A673 (cell line): Measurements from ENCODE around the gene SDR9C7. TPM values are rescaled to one million over a fixed set of nuclear protein-coding genes. Genes with fewer than 3 reads are reported as not detected.

Experiments used
- BruUV-seq: library from RNA; stranded (reverse); fragments of 400-500 nt; replicated peaks from 2 replicates; lab custom pipeline; 2021; lab: Mats Ljungman, UMichigan
- CTCF ChIA-PET: fragments of 300-600 bp; sonication (Branson Sonifier 250); formaldehyde crosslinking; loops from one replicate; lab custom pipeline; 2022; ENCODE audit warnings: antibody characterized with exemption; lab: Charles Lee
- POLR2A ChIA-PET: fragments of 300-600 bp; sonication (Branson Sonifier 250); formaldehyde crosslinking; loops from one replicate; lab custom pipeline; 2022; ENCODE audit warnings: antibody characterized with exemption; ENCODE audit not compliant: low non-redundant PET; lab: Charles Lee
- DNase-seq: peaks from one replicate; pipeline ENCODE4 v3.0.0-alpha.2; 2015; ENCODE audit warnings: low spot score
- H3K27ac ChIP-seq: fragments of 200-600 bp; sonication (generic); 2 replicates; pipeline ENCODE4 v1.5.1; 2016; ENCODE audit warnings: mixed run types, low read depth, mild to moderate bottlenecking, mixed read lengths, antibody characterized with exemption, low read length; ENCODE audit not compliant: poor library complexity, severe bottlenecking
- H3K27me3 ChIP-seq: fragments of 200-600 bp; sonication (generic); replicated peaks from 2 replicates; pipeline ENCODE4 v1.6.1; 2017; ENCODE audit warnings: mixed run types, low read depth, mild to moderate bottlenecking, mixed read lengths, antibody characterized with exemption, low read length; ENCODE audit not compliant: insufficient read depth, poor library complexity
- H3K36me3 ChIP-seq: fragments of 200-600 bp; sonication (generic); 2 replicates; pipeline ENCODE4 v1.6.1; 2016; ENCODE audit warnings: mixed run types, mild to moderate bottlenecking, mixed read lengths, antibody characterized with exemption, low read length; ENCODE audit not compliant: insufficient read depth, poor library complexity, severe bottlenecking
- H3K4me1 ChIP-seq: fragments of 200-600 bp; sonication (generic); 2 replicates; pipeline ENCODE4 v1.6.1; 2017; ENCODE audit warnings: mixed run types, mild to moderate bottlenecking, mixed read lengths, antibody characterized with exemption, low read length; ENCODE audit not compliant: insufficient read depth, poor library complexity, severe bottlenecking
- H3K4me3 ChIP-seq: fragments of 200-600 bp; sonication (generic); 2 replicates; pipeline ENCODE4 v1.5.1; 2016; ENCODE audit warnings: low read depth, mixed run types, mild to moderate bottlenecking, mixed read lengths, low read length; ENCODE audit not compliant: poor library complexity, severe bottlenecking
- H3K9me3 ChIP-seq: fragments of 200-600 bp; sonication (generic); 2 replicates; pipeline ENCODE4 v1.6.1; 2016; ENCODE audit warnings: mixed run types, low read depth, mild to moderate bottlenecking, mixed read lengths, antibody characterized with exemption, low read length; ENCODE audit not compliant: poor library complexity, severe bottlenecking
- EZH2 ChIP-seq: fragments of 200-600 bp; sonication (generic); IDR thresholded peaks from 2 replicates; pipeline ENCODE4 v1.6.1; 2017; ENCODE audit warnings: borderline replicate concordance, low read depth, mild to moderate bottlenecking, mixed read lengths, antibody characterized with exemption, low read length; ENCODE audit not compliant: poor library complexity, severe bottlenecking
- intact Hi-C: fragments of 100-400 bp; cut with micrococcal nuclease; formaldehyde crosslinking; loops from one replicate; pipeline ENCODE4 v1.10.0; 2022; ENCODE audit not compliant: unreplicated experiment
- total RNA-seq: library from RNA; stranded (reverse); gene quantifications from 2 replicates; pipeline ENCODE4 v1.2.3, GENCODE V29; 2021
- TF ChIP-seq, protein P1 (sequence below): fragments of 300-800, 200-600 bp; sonication (generic); conservative IDR thresholded peaks from 2 replicates; pipeline ENCODE4 v1.5.1; 2017; ENCODE audit warnings: low read depth, mild to moderate bottlenecking, antibody characterized with exemption, low read length, moderate library complexity, mixed read lengths

Gene SDR9C7
- total RNA-seq, 1 experiment from 2014 or later, result not detected

GRCh38 chr12:56930241-56930640 is 4.0 kb downstream of the SDR9C7 start:
- H3K4me3 ChIP-seq, result no peak overlapping the region
- no peaks in the 10 kb centered on the region for H3K9me3 ChIP-seq
- H3K27me3 ChIP-seq, result no peaks in the 10 kb centered on the region
- no peak for DNase-seq
- TF ChIP-seq, protein P1, sequence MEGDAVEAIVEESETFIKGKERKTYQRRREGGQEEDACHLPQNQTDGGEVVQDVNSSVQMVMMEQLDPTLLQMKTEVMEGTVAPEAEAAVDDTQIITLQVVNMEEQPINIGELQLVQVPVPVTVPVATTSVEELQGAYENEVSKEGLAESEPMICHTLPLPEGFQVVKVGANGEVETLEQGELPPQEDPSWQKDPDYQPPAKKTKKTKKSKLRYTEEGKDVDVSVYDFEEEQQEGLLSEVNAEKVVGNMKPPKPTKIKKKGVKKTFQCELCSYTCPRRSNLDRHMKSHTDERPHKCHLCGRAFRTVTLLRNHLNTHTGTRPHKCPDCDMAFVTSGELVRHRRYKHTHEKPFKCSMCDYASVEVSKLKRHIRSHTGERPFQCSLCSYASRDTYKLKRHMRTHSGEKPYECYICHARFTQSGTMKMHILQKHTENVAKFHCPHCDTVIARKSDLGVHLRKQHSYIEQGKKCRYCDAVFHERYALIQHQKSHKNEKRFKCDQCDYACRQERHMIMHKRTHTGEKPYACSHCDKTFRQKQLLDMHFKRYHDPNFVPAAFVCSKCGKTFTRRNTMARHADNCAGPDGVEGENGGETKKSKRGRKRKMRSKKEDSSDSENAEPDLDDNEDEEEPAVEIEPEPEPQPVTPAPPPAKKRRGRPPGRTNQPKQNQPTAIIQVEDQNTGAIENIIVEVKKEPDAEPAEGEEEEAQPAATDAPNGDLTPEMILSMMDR, result no peak
- no peak for TF ChIP-seq EZH2
- no TSS peak for BruUV-seq
- no peaks in the 10 kb centered on the region for H3K36me3 ChIP-seq
- H3K27ac ChIP-seq, result no peak overlapping the region
- ChIA-PET CTCF (no interaction called here), POLR2A (no interaction called here)
- H3K4me1 ChIP-seq, result peaks cover 13% of the 10 kb centered on the region
- intact Hi-C loops, result no loop called here

DNA sequence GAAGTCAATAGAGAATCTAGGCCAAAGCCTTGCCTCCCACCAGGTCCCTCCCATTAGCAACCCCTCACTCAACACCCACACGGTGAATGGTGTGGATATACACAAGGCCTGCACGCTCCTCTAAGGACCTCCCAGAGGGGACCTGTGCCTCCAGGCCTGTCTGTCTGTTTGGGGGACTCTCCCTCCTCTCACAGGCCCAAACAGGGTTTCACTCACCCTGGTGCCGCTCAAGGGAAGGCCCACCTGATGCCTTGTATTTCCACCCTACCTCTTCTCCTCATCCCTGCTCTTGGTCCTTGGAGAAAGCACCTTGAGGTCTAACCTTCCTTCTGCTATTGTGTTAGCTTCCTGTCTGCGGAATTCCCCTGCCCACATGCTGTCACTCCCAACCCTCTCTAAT is 4.4 kb downstream of the SDR9C7 start:
- no peak for TF ChIP-seq EZH2
- TF ChIP-seq, protein P1, result no peak
- peaks cover 13% of the 10 kb centered on the region for H3K4me1 ChIP-seq
- intact Hi-C loops, result no loop called here
- no peaks in the 10 kb centered on the region for H3K27me3 ChIP-seq
- no peaks in the 10 kb centered on the region for H3K36me3 ChIP-seq
- CTCF ChIA-PET, result no interaction called here
- H3K27ac ChIP-seq, result no peak overlapping the region
- no TSS peak for BruUV-seq
- no peaks in the 10 kb centered on the region for H3K9me3 ChIP-seq
- no peak for DNase-seq
- H3K4me3 ChIP-seq, result no peak overlapping the region
- POLR2A ChIA-PET, result no interaction called here

GRCh38 chr12:56928262-56928661 is 5.9 kb downstream of the SDR9C7 start:
- H3K36me3 ChIP-seq, result no peaks in the 10 kb centered on the region
- intact Hi-C loops, result no loop called here
- CTCF ChIA-PET, result no interaction called here
- no peak for TF ChIP-seq EZH2
- TF ChIP-seq, protein P1, result no peak
- BruUV-seq, result no TSS peak
- no peak overlapping the region for H3K27ac ChIP-seq
- H3K4me1 ChIP-seq, result peaks cover 13% of the 10 kb centered on the region
- H3K27me3 ChIP-seq, result no peaks in the 10 kb centered on the region
- DNase-seq, result peak; percentile 16
- H3K9me3 ChIP-seq, result no peaks in the 10 kb centered on the region
- POLR2A ChIA-PET, result no interaction called here
- H3K4me3 ChIP-seq, result no peak overlapping the region
